HG03520 (cell line): ENCODE data around the gene TESK2.
"Not testable (repeated sequence)": the region's sequence is repeated elsewhere in the genome, so short reads cannot be mapped to it uniquely, and the experiment has no call there.

ENCODE experiments used
- ATAC-seq: cut with Tn5 transposase; IDR thresholded peaks from one replicate; pipeline ENCODE4 v1.9.1; 2021; ENCODE audit warnings: mild to moderate bottlenecking, moderate library complexity; ENCODE audit not compliant: unreplicated experiment

The TESK2 gene

DNA sequence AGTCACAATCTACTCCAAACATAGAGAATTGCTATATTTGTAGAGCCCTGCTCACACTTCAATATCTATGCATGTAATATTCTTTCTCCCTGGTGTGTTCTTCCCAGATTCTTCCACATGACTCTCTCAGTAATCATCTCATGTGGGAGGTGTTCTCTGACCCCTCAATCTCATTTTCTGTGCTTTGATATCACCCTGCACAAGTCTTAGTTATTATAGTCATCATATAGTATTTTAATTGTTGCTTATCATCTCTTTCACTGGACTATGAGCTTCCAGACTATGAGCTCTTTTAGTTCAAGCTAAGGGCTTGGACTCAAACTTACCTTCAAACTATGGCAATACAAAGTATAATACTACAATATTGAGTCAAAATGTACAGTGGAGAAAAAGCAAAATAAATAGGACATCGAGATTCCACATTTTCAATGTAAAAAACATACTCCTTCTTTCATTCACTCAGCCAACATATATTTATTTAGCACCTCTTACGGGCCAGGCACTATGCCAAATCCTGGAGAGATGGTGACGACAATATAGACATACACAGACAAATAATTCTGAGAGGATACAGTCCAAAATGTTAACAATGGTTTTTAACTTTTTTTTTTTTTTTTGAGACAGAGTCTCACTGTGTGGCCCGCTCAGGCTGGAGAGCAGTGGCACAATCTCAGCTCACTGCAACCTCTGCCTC is 12.7 kb downstream of the TESK2 start:
- ATAC-seq: no peak

DNA sequence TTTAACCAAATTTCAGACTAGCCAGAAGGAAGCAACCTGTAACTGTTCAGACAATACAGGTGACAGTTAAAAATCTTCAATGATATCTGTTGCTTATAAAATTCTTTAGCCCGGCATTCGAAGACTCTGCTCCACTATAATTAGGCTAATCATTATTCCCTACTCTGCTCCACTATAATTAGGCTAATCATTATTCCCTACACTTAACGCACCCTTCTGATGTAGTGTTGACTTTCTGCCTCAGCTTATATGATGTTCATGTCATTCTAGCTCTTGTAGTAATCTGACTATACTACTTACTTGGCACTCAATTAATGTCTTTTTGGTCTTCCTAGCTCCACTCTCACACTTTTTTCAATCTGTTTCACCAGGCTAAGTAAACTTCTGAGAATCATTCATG is 13.3 kb downstream of the TESK2 start:
- no peak for ATAC-seq

- not testable (repeated sequence) for ATAC-seq
Observed at GRCh38 chr1:45474194-45474593, 16.8 kb downstream of the TESK2 start.

DNA sequence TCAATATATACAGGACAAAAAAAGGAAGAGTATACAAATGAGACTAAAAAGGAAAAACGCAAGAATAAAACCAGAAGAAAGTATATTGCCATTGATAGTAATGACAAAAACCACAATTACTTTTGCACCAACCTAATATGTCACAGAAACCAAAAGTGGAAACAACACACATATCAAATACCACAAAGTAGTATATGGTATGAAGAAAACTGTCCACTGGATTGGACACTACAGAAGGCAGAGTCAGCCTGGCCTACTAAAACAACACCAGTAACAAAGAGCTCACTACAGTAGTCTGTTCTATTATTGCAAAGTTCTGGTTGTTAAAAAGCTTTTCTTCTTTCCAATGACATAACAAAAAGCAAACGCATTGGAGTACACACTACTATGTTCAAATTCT is 17.7 kb downstream of the TESK2 start:
- ATAC-seq: peak; percentile 47

- no peak for ATAC-seq
Observed at GRCh38 chr1:45470306-45470798, 20.6 kb downstream of the TESK2 start.

DNA sequence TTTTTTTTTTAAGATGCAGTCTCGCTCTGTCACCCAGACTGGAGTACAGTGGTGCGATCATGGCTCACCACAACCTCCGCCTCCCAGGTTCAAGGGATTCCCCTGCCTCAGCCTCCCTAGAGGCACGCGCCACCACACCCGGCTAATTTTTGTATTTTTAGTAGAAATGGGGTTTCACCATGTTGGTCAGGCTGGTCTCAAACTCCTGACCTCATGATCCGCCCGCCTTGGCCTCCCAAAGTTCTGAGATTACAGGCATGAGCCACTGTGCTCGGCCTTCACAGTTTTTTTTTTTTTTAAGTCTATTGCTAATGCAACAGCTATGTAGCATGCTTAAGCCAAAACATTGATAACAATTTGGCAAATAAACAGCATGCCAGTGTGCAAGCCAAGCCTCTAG is 23.6 kb downstream of the TESK2 start:
- not testable (repeated sequence) for ATAC-seq

DNA sequence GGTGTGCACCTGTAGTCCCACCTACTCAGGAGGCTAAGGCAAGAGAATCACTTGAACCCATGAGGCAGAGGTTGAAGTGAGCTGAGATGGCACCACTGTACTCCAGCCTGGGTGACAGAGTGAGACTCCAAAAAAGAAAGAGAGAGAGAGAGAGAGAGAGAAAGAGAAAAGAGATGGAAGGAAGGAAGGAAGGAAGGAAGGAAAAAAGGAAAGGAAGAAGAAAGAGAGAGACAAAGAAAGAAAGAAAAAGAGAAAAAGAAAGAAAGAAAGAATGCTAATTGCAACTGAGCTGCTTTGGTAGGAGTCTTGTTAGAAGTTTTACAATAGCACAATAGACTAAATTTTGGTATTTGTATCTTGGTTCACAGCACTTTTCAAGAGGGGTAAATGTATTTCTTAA is 25.7 kb downstream of the TESK2 start:
- no peak for ATAC-seq

- ATAC-seq: no peak
Observed at GRCh38 chr1:45458894-45459293, 32.1 kb downstream of the TESK2 start.

GRCh38 chr1:45456531-45456930 is 34.4 kb downstream of the TESK2 start:
- no peak for ATAC-seq

DNA sequence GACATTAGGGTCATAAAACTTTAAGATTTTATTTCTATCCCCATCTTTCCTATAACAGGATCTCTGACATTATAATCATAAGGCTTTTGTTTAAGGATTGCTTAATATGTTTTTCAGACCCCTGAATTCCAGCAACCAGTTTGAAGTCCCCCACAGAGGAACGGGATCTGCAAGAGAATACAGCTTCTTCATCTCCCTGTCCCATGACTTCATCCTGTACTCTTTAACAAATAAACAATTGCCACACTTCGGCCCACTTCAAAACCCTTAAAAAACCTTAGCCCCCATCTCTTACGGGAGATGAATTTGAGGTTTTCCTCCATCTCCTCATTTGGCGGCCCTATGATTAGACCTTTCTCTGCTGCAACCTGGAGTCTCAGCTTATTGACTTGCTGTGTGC is 35.8 kb downstream of the TESK2 start:
- no peak for ATAC-seq

GRCh38 chr1:45454464-45454863 is 36.5 kb downstream of the TESK2 start:
- ATAC-seq: no peak

- no peak for ATAC-seq
Observed at GRCh38 chr1:45452503-45452902, 38.5 kb downstream of the TESK2 start.

GRCh38 chr1:45448357-45448756 is 42.6 kb downstream of the TESK2 start:
- ATAC-seq: no peak

- no peak for ATAC-seq
Observed at GRCh38 chr1:45446950-45447672, 43.9 kb downstream of the TESK2 start.

GRCh38 chr1:45446530-45446929 is 44.4 kb downstream of the TESK2 start:
- no peak for ATAC-seq

- ATAC-seq: no peak
Observed at GRCh38 chr1:45444609-45445131, 46.3 kb downstream of the TESK2 start.

DNA sequence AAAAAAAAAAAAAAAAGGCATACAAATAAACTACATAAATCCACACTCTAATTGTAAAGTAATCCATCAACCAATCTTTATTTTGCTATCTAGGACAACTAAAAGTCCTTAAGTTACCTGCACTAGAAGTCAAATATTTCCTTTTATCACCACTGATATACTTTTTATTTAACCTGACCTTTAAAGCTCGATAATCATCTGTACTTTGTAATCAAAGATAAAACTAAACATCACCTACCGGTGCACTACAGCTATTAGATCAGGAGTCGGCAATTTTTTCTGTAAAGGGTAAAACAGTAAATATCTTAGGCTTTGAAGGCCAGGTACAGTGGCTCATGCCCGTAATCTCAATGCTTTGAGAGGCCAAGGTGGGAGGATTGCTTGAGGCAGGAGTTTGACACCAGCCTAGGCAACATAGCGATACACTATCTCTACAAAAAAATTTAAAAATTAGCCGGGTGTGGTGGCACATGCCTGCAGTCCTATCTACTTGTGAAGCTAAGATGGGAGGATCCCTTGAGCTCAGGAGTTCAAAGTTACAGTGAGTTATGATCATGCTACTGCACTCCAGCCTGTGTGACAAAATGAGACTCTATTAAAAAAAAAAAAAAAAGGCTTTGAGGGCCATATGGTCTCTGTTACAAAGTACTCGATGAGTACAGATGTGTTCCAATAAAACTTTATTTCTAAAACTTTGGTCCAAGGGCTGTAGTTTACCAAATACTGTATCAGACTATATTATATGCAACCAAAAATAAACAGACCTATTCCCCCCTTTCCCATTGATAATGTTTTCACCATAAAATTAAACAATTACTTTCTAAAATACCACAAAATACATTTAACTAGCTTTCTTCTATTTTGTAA is 47.1 kb downstream of the TESK2 start:
- ATAC-seq: no peak

- ATAC-seq: no peak
Observed at GRCh38 chr1:45442272-45442671, 48.7 kb downstream of the TESK2 start.

DNA sequence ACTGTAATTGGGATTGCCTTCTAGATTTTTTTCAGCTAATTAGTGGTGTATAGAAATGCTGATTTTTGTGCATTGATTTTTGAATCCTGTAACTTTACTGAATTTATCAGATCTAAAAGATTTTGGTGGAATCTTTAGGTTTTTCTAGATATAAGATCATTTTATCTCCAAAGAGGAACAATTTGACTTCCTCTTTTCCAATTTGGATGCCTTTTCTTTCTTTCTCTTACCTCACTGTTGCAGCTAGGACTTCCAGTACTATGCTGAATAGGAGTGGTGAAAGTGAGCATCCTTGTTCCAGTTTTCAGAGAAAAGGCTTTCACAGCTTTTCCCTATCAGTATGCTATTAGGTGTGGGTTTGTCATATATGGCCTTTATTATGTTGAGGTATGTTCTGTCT is 53.6 kb downstream of the TESK2 start:
- ATAC-seq: no peak

DNA sequence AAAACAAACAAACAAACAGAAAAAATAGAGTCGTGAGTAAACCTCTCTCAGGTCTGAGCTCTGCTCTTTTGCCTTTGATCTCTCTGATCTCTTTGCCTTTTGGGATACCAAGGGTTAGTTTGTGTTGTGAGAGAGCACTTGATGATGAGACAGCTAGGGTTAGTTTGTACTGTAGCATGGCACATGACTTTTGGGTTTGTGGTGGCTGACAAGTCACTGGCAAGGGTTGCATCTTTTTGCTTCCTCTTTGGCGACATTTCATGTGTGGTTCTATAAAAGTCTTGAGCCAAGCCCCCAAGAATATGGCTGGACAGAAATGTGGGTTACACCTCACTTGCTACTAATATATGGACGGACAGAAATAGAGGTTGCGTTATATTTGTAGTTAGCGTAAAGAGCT is 60.5 kb downstream of the TESK2 start:
- no peak for ATAC-seq

GRCh38 chr1:45429561-45430159 is 61.3 kb downstream of the TESK2 start:
- no peak for ATAC-seq
